Thyroid gland (tissue), 4 donors: ENCODE data around the gene NOTCH2. TPM values are rescaled to one million over a fixed set of nuclear protein-coding genes. Genes with fewer than 3 reads are reported as not detected.

ENCODE experiments used
- DNase-seq, 2 donors: peaks; one replicate each; pipeline ENCODE4 v3.0.0-alpha.2; 2019
- H3K27ac ChIP-seq, 3 donors: fragments of 200-600 bp; sonication (generic); 1 replicate in 2 of 3; 2 replicates in 1 of 3; pipeline ENCODE4 v1.5.1; 2016 to 2019; ENCODE audit warnings: mild to moderate bottlenecking in 1 of 3, moderate library complexity in 1 of 3
- H3K27me3 ChIP-seq: fragments of 200-600 bp; sonication (generic); one replicate; pipeline ENCODE4 v1.5.1; 2019
- H3K36me3 ChIP-seq, 2 donors: fragments of 200-600 bp; sonication (generic); one replicate each; pipeline ENCODE4 v1.5.1; 2016 to 2019
- H3K4me1 ChIP-seq, 2 donors: fragments of 200-600 bp; sonication (generic); one replicate each; pipeline ENCODE4 v1.5.1; 2017 to 2019
- H3K4me3 ChIP-seq, 3 donors: fragments of 200-600 bp; sonication (generic); replicated peaks in 1 of 3; 1 replicate in 2 of 3; 2 replicates in 1 of 3; pipeline ENCODE4 v1.5.1; 2016; ENCODE audit warnings: mild to moderate bottlenecking in 1 of 3
- H3K9me3 ChIP-seq: fragments of 200-600 bp; sonication (generic); one replicate; pipeline ENCODE4 v1.5.1; 2017
- CTCF ChIP-seq, 6 experiments: fragments of 200-600 bp in 3 of 6; fragments of 450-650 bp in 3 of 6; sonication (generic) in 3 of 6; IDR thresholded peaks; one replicate each; pipeline ENCODE4 v1.5.1; 2016 to 2019; ENCODE audit warnings: antibody characterized with exemption in 6 of 6, mild to moderate bottlenecking in 2 of 6, inconsistent platforms in 1 of 6, moderate library complexity in 1 of 6
- POLR2A ChIP-seq, 2 donors: fragments of 450-650 bp; IDR thresholded peaks; one replicate each; pipeline ENCODE4 v1.6.1; 2017; ENCODE audit warnings: antibody characterized with exemption in 2 of 2, mild to moderate bottlenecking in 2 of 2, moderate library complexity in 1 of 2
- WGBS, 2 donors: methylation state at CpG; one replicate each; pipeline ENCODE4 v1.1.5; 2017; 5-methylcytosine and 5-hydroxymethylcytosine counted together
- intact Hi-C: fragments of 100-400 bp; cut with DNase I; formaldehyde crosslinking; loops from one replicate; pipeline ENCODE4 v1.15.1; 2023
- total RNA-seq, 4 donors: library from RNA; depleted of rRNA; stranded (reverse); fragments of >200 nt; gene quantifications; one replicate each; pipeline ENCODE4 v1.2.3, GENCODE V29; 2016

NOTCH2 gene
- total RNA-seq, 4 donors from 2014 or later = 87.2 to 142 (median 115) TPM

- WGBS, 2 donors = 63 to 73% methylated on average over 1 of the region's 1 CpG
- no peak for TF ChIP-seq CTCF (IDR thresholded peaks at IDR 0.05)
- no peak for TF ChIP-seq POLR2A (IDR thresholded peaks at IDR 0.05)
- H3K4me3 ChIP-seq = no peak overlapping the region
- intact Hi-C loops = no loop called here
- no peaks in the 10 kb centered on the region for H3K27me3 ChIP-seq
- H3K27ac ChIP-seq = no peak overlapping the region
- DNase-seq = no peak
- H3K9me3 ChIP-seq = no peaks in the 10 kb centered on the region
- peaks cover 38 to 42% of the 10 kb centered on the region in 2 donors for H3K36me3 ChIP-seq
- no peaks in the 10 kb centered on the region for H3K4me1 ChIP-seq
These were observed 155.4 kb downstream of the NOTCH2 start for GRCh38 chr1:119914071-119914470.

DNA sequence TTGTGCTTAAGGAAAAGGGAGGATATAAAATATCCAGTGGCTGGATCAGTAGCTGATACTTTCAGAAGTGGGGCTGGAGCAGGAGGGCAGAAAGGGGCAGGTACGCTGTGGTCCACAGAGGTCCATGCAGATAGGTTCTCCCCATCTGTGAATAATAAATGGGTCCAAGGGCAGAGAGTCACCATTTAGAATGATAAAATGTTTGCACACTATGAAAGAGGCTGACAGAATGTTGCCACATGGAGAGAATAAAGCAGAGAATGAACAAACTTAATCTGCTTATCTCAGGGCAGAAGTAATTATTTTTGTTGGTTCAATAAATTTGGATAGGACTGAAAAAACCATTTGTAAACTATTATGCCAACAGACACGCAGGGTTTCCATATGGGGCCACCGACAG is 156.5 kb downstream of the NOTCH2 start:
- Histone ChIP-seq H3K4me1 (no peaks in the 10 kb centered on the region), H3K27me3 (no peaks in the 10 kb centered on the region), H3K36me3 (peaks cover 27 to 32% of the 10 kb centered on the region in 2 donors), H3K4me3 (no peak overlapping the region), H3K9me3 (no peaks in the 10 kb centered on the region), H3K27ac (no peak overlapping the region)
- TF ChIP-seq CTCF (IDR thresholded peaks at IDR 0.05) (no peak), POLR2A (IDR thresholded peaks at IDR 0.05) (no peak)
- DNase-seq = no peak
- intact Hi-C loops = no loop called here
- 93 to 96% methylated on average over 3 of the region's 3 CpGs for WGBS, 2 donors

DNA sequence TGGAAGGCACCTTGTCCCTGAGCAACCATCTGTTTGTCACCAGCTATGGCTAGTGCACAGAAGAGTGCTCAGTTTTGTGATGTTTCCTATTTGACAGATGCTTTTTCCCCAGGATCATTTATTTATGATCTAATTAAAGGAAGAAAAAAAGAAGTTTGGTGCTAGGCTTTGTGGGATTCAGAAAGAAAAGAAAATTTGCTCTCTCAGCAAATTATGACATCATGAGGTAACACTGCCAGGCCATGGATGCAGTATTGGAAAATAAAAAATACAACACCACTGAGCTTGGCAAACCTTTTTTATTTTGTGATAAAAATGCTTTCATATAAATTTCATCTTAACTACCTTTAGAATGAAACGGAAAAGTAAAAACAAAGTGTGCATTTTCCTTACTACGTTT is 157.7 kb downstream of the NOTCH2 start:
- H3K27me3 ChIP-seq = no peaks in the 10 kb centered on the region
- no peak for DNase-seq
- no peak for TF ChIP-seq CTCF (IDR thresholded peaks at IDR 0.05)
- peaks cover 16 to 24% of the 10 kb centered on the region in 2 donors for H3K36me3 ChIP-seq
- H3K27ac ChIP-seq = no peak overlapping the region
- no peak overlapping the region for H3K4me3 ChIP-seq
- no peaks in the 10 kb centered on the region for H3K9me3 ChIP-seq
- 88 to 92% methylated on average over 2 of the region's 2 CpGs for WGBS, 2 donors
- no peaks in the 10 kb centered on the region for H3K4me1 ChIP-seq
- intact Hi-C loops = no loop called here

DNA sequence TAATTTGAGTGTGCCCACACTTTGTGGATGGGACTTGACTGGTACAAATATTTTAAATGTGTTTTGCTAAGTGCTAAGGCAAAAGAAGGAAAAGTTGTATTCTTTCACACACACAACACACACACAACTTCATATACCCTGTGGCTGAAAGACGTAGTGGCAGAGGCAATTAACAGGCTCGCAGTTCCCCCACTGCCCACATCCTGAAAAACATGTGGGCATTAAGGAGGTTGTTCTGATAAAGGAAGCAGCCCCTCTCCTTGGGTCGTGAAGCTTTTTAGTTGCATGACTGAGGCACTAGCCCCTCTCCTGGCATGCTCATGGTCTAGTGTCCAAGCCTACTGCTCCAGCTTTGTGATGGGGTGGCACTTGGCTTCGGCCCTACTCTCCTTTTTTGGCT is 158.8 kb downstream of the NOTCH2 start:
- Histone ChIP-seq H3K4me1 (no peaks in the 10 kb centered on the region), H3K27ac (no peak overlapping the region), H3K9me3 (no peaks in the 10 kb centered on the region), H3K27me3 (no peaks in the 10 kb centered on the region), H3K4me3 (no peak overlapping the region), H3K36me3 (peaks cover 8 to 14% of the 10 kb centered on the region in 2 donors)
- 86 to 87% methylated on average over 3 to 4 of the region's 4 CpGs for WGBS, 2 donors
- intact Hi-C loops = no loop called here
- no peak for DNase-seq
- no peak for TF ChIP-seq POLR2A (IDR thresholded peaks at IDR 0.05)
- no peak for TF ChIP-seq CTCF (IDR thresholded peaks at IDR 0.05)

- no peak overlapping the region for H3K27ac ChIP-seq
- H3K36me3 ChIP-seq = peaks cover 2 to 8% of the 10 kb centered on the region in 2 donors
- H3K4me3 ChIP-seq = no peak overlapping the region
- DNase-seq = no peak
- intact Hi-C loops = no loop called here
- H3K4me1 ChIP-seq = no peaks in the 10 kb centered on the region
- H3K9me3 ChIP-seq = peaks cover 3% of the 10 kb centered on the region
- TF ChIP-seq POLR2A (IDR thresholded peaks at IDR 0.05) (no peak), CTCF (IDR thresholded peaks at IDR 0.05) (no peak)
- no peaks in the 10 kb centered on the region for H3K27me3 ChIP-seq
- 66 to 85% methylated on average over 6 to 9 of the region's 9 CpGs for whole genome bisulfite sequencing, 2 donors
These were observed 159.4 kb downstream of the NOTCH2 start for GRCh38 chr1:119909890-119910596.
